HG03432 (cell line): ENCODE data around the gene HSPB2.
A peak's percentile ranks its signal among the peaks of the same experiment; 100 is the strongest.

ENCODE experiments used
- ATAC-seq: cut with Tn5 transposase; IDR thresholded peaks from one replicate; pipeline ENCODE4 v1.9.1; 2021; ENCODE audit warnings: mild to moderate bottlenecking, moderate library complexity; ENCODE audit not compliant: unreplicated experiment

The HSPB2 gene

DNA sequence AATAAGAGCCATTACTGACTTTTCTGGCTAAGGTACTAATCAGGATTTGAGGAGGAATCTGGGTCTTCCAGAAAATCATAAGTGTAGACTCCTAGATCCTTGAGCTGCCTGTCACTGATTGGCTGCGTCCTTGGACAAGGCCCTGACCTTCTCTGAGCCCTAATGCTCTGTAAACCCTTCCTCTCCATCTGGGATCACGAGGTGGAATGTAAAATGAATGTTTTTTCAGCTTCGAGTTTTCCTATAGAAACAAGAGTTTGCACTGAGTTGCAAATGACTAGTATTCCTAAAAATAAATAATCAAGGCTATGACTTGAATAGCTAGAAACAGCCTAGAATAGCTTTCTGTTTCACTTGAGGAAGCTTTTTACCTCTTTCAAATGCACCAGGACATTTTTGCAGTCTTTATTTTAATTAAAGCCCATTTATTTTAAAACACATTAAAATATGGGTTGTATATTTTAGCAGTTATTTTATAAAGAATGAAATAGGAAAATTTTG, 23.6 kb downstream of the HSPB2 start:
- ATAC-seq: no peak

- no peak for ATAC-seq
Measured at GRCh38 chr11:111937461-111937769, 24.9 kb downstream of the HSPB2 start.

GRCh38 chr11:111937844-111938243, 25.3 kb downstream of the HSPB2 start:
- no peak for ATAC-seq

DNA sequence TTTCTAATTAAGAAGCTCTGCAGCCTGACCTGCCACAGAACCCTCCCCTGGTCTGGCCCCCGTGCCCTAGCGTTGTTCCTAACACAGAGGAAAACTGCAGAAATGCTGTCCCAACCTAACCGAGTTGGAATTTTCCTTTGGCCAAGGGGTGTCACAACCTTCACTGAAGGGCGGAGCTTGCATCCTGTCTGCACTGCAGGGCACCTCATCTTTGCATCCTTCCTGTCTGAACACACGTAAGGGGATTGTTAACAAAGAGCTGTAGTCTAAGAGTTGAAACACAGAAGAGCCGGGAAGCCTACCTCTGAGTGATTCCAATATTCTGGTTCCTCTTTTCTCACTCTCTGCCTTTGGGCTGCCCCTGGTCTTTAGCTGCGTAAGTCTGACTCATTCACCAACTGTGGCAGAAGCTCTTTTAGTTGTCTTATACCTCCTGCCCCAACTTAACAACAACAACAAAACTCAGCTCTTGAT, 26.2 kb downstream of the HSPB2 start:
- peak; percentile 94 for ATAC-seq

DNA sequence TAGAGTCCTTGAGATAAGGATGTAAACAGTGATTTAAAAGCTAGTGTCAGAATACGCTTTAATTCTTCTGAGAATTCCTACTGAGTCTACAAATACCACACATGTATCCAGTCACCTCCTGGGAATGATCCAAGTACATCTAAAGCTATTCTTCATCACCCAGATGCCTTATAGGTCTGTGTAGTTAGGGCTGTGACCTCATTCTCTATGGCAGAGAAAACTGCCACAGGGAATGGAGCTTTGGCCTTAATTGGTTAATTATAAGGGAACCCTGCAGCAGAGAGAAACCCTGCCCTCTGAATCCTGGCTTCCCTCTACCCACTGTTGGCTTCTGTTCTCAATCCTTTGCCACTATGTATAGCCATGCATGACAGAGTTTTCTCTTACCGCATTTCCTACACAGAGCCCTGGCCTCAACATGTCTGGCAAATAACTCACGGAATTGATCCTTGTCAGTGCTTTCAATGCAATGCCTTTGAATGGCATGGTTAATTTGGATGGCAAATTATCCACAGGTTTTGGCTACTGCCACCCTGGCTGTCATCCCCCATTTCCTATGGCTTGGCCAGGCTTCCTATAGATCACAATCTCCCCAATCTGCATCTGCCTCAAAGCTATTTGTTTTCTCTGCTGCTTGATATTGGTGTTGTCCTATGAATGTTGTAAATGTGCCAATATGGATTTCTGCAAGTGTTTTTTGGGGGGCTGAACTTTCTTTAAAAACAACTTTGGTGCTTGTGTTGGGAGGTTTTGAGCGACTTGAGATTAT, 27.5 kb downstream of the HSPB2 start:
- ATAC-seq: no peak

GRCh38 chr11:111941963-111942362, 29.4 kb downstream of the HSPB2 start:
- no peak for ATAC-seq

- no peak for ATAC-seq
Measured at GRCh38 chr11:111942829-111943228, 30.3 kb downstream of the HSPB2 start.

DNA sequence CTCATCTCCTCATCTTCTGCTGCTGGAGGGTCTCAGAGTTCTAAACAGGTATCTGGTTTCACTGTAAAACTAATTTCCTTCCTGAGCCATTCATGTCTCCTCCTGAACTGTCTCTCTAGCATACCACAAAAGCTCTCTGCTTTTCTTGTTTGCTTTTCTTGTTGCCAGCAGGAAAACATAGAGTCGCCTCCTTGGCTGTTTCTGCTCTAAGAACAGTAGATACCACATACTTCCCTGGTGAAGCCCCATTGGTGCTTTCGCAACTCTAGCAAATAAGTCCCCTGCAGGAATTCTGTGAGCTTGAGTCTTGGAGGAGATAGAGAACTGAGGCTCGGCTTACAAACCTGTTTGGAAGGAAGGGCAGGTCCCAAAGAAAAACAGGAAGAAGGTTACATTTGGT, 31.6 kb downstream of the HSPB2 start:
- ATAC-seq: no peak

DNA sequence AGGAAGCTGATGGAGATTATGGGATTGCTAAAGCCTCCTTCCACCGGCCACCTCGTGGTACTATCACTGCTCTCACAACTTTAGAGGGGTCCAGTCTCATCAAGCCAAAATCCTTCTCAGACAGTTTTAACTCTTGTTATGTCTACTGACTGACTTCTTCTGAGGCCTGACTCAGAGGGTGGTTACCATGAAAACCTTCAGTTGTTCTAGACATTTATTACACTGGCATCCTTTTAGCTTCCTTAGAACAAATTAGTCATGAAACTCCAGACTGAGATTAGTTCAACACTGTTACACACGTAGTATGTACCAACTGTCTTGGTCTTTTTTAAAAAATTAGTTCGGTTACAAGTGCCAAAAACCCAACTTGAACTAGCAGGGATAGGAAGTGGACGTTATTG, 32.1 kb downstream of the HSPB2 start:
- no peak for ATAC-seq

- no peak for ATAC-seq
Measured at GRCh38 chr11:111945198-111945597, 32.7 kb downstream of the HSPB2 start.

- no peak for ATAC-seq
Measured at GRCh38 chr11:111946499-111946898, 34.0 kb downstream of the HSPB2 start.

DNA sequence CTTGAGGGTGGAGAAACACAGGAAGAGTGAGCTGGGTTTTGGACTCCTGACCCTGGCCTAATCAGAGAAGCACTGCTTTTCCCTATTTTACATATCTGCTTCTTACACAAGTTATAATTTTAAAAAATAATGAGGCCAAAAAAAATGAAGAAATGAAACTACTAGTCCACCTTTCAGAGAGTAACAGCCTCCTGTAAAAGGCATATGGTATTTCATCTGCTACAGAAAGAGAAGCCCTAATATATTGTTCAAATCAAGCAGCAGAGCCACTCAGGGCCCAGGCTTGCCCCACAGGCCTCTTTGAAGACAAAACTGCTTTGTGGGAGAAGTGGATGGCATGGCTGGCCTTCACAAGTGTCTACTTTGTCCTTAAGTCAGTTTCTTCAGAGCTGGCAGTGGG, 34.6 kb downstream of the HSPB2 start:
- no peak for ATAC-seq

GRCh38 chr11:111949519-111950426, 37.2 kb downstream of the HSPB2 start:
- no peak for ATAC-seq

DNA sequence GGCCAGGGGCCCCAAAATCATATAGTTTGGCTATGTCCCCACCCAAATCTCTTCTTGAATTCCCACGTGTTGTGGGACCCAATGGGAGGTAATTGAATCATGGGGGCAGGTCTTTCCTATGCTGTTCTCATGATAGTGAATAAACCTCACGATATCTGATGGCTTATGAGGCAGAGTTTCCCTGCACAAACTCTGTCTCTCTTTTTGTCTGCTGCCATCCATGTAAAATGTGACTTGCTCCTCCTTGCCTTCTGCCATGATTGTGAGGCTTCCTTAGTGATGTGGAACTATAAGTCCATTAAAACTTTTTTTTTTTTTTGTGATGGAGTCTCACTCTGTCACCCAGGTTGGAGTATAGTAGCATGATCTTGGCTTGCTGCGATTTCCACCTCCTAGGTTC, 39.0 kb downstream of the HSPB2 start:
- no peak for ATAC-seq

- ATAC-seq: no peak
Measured at GRCh38 chr11:111954154-111954553, 41.6 kb downstream of the HSPB2 start.

DNA sequence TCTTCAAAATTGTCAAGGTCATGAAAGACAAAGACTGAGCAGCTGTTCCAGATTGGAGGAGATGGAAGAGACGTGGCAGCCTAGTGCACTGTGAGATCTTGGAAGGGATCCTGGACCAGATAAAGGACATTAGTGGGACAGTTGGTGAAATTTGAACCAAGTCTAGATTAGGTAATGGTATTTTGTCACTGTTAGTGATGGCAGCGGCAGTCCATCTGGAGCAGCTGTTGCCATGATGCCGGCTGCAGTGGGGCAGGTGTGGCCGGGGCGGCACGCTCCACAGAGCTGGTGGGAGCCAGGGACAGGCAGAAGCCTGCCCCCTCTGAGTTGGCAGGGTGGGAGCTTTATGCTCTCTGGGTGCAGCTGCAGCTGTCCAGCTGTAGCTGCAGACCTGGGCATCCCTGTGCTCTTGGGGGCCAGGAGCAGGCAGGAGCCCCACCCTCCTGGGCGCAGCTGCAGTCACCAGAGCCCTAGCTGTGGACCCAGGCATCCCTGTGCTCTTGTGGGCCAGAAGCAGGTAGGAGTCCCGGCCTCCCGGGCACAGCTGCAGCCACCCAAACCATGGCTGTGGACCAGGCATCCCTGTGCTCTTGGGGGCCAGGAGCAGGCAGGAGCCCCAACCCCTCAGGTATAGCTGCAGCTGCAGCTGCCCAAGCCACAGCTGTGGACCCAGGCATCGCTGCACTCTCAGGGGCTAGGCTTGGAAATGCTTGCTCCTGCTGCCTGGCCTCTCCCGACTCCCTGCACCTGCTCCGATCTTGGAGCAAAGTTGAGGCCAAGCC, 45.3 kb downstream of the HSPB2 start:
- ATAC-seq: no peak

DNA sequence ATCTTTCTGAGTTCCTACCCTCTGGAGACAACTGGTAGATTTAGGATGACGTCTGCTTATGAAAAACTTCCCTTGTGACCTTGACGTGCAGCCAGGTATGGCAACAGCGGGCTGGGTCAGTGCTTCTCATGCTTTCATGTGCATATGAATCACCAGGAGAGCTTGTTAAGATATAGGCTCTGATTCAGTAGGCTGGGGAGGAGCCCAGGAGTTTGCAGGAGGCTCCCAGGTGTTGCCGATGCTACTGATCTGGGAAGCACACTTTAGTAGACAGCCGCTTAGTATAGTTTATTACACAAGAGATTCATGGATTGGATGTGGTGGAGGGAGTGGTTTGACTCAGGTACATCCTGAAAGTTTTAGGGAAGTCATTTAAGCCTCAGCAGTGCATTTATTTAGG, 48.4 kb downstream of the HSPB2 start:
- ATAC-seq: no peak

- ATAC-seq: no peak
Measured at GRCh38 chr11:111961389-111962300, 49.1 kb downstream of the HSPB2 start.
